DMS53 treated with DMSO at 0.1 percent for 48 hours (cell line): ENCODE results near the gene EXOC1L.

Experiments used
- DNase-seq: peaks from one replicate; lab custom pipeline; 2025; ENCODE audit not compliant: unreplicated experiment; lab: John Stamatoyannopoulos, UW

EXOC1L gene

GRCh38 chr4:55879224-55879623, 59.6 kb downstream of the EXOC1L start:
- DNase-seq = no peak

- DNase-seq = no peak
Observed at GRCh38 chr4:55880652-55881280, 61.2 kb downstream of the EXOC1L start.

GRCh38 chr4:55884093-55884850, 64.7 kb downstream of the EXOC1L start:
- no peak for DNase-seq

GRCh38 chr4:55884851-55885219, 65.2 kb downstream of the EXOC1L start:
- DNase-seq = no peak
